HepG2 (cell line): Measurements from ENCODE around the gene ITGB5. TPM values are rescaled to one million over a fixed set of nuclear protein-coding genes. Genes with fewer than 3 reads are reported as not detected.

Experiments
- AKAP8 ChIP-seq: sonication (generic); formaldehyde crosslinking; IDR thresholded peaks from 2 replicates; pipeline ENCODE4 v1.5.1; 2020; ENCODE audit warnings: mild to moderate bottlenecking, missing genetic modification reagents
- FOSL2 ChIP-seq: sonication (generic); formaldehyde crosslinking; IDR thresholded peaks from 2 replicates; pipeline ENCODE4 v1.4.0; 2020; ENCODE audit warnings: missing genetic modification reagents
- GFI1 ChIP-seq: sonication (generic); formaldehyde crosslinking; IDR thresholded peaks from 2 replicates; pipeline ENCODE4 v1.5.0; 2020; ENCODE audit warnings: missing genetic modification reagents, mild to moderate bottlenecking, borderline replicate concordance
- HMGXB4 ChIP-seq, 2 experiments: sonication (generic) in 1 of 2; formaldehyde crosslinking in 1 of 2; IDR thresholded peaks; 2 replicates each; pipeline versions ENCODE4 v1.4.0 to v1.6.1; 2018 to 2020; ENCODE audit warnings: missing genetic modification reagents in 2 of 2, borderline replicate concordance in 1 of 2, low read depth in 1 of 2, mild to moderate bottlenecking in 1 of 2, missing biosample characterization in 1 of 2
- HNRNPLL ChIP-seq: fragments of 200-400 bp; formaldehyde crosslinking; IDR thresholded peaks from 2 replicates; pipeline ENCODE4 v1.6.1; 2017; ENCODE audit warnings: mild to moderate bottlenecking, low read depth, low read length; ENCODE audit not compliant: poor library complexity, severe bottlenecking
- LRRFIP1 ChIP-seq: sonication (generic); formaldehyde crosslinking; conservative IDR thresholded peaks from 2 replicates; pipeline ENCODE4 v1.4.0; 2020; ENCODE audit warnings: missing genetic modification reagents
- TEAD3 ChIP-seq: optimal IDR thresholded peaks from 2 replicates; pipeline ENCODE3; 2016; ENCODE audit warnings: borderline replicate concordance
- THAP11 ChIP-seq: IDR thresholded peaks from 2 replicates; pipeline ENCODE4 v1.6.1; 2016; ENCODE audit warnings: missing biosample characterization, missing genetic modification reagents
- ZBTB40 ChIP-seq, 2 experiments: fragments of 450-650 bp in 1 of 2; sonication (generic) in 1 of 2; formaldehyde crosslinking in 1 of 2; IDR thresholded peaks; 2 replicates each; pipeline versions ENCODE4 v1.6.1 to v1.8.0; 2016 to 2022; ENCODE audit warnings: antibody characterized with exemption in 1 of 2, mild to moderate bottlenecking in 1 of 2, missing genetic modification reagents in 1 of 2
- ZNF235 ChIP-seq: sonication (generic); formaldehyde crosslinking; IDR thresholded peaks from 2 replicates; pipeline ENCODE4 v1.8.1; 2023; ENCODE audit warnings: mild to moderate bottlenecking, missing genetic modification reagents, borderline replicate concordance
- ZNF446 ChIP-seq: sonication (generic); formaldehyde crosslinking; IDR thresholded peaks from 2 replicates; pipeline ENCODE4 v1.5.0; 2020; ENCODE audit warnings: mild to moderate bottlenecking, missing genetic modification reagents
- polyA plus RNA-seq, 8 experiments: library from polyadenylated mRNA; depleted of rRNA in 3 of 8; stranded (reverse) in 7 of 8; unstranded in 1 of 8; fragments of >200 nt; fragmentation: Illumina TruSeq in 4 of 8; extraction: Trizol in 4 of 8; gene quantifications; 2 replicates each; pipeline versions ENCODE4 v1.2.1 to v1.2.3, GENCODE V29; 2011 to 2016; ENCODE audit warnings: low read depth in 4 of 8, missing spikeins in 1 of 8, mixed read lengths in 1 of 8; ENCODE audit not compliant: insufficient read depth in 1 of 8
- total RNA-seq, 5 experiments: library from RNA; depleted of rRNA; stranded (reverse); fragments of >200 nt; fragmentation: Illumina TruSeq; extraction: Trizol; gene quantifications; 2 replicates each; pipeline ENCODE4 v1.2.3, GENCODE V29; 2016; ENCODE audit warnings: low read depth in 1 of 5

The ITGB5 gene
- total and polyA plus RNA-seq, 2 of the 13 experiments (the other 11 are each of a cell fraction or from before 2014, with no cell fraction given): 74.1 to 343 TPM

- 0 out of 4 replicates have a peak, but pooled peaks of 1 of the 2 experiments have one; percentile 51 for TF ChIP-seq HMGXB4 (CRISPR knock-in tag; IDR thresholded peaks at IDR 0.05; ENCODE audit: borderline replicate concordance in 1 of 2, low read depth in 1 of 2)
- TF ChIP-seq TEAD3 (CRISPR knock-in tag): peak; percentile 3
- no peak for TF ChIP-seq LRRFIP1 (CRISPR knock-in tag)
- no peak for TF ChIP-seq ZBTB40 (IDR thresholded peaks at IDR 0.05)
- TF ChIP-seq ZBTB40 (CRISPR knock-in tag; IDR thresholded peaks at IDR 0.05): peak; percentile 62
- peak; percentile 44 for TF ChIP-seq HNRNPLL
- TF ChIP-seq THAP11 (CRISPR knock-in tag): peak; percentile 39; the same call in 1 of the 2 replicates
- TF ChIP-seq FOSL2: peak; percentile 34; the same call in 1 of the 2 replicates
- TF ChIP-seq ZNF235 (CRISPR knock-in tag): 0 out of 2 replicates have a peak, but pooled peaks have one; percentile 21
- TF ChIP-seq AKAP8: peak; percentile 59; the same call in 1 of the 2 replicates
- TF ChIP-seq ZNF446: no peak
- TF ChIP-seq GFI1 (CRISPR knock-in tag): no peak
These were observed 753 bp downstream of the ITGB5 start (continued) for GRCh38 chr3:124886168-124887056.
